Amygdala (tissue), 56 donors: ENCODE measurements around the gene RNF26.

Experiments used
- DNase-seq, 56 donors: peaks; one replicate each; lab custom pipeline; 2025; lab: John Stamatoyannopoulos, UW

The RNF26 gene

DNA sequence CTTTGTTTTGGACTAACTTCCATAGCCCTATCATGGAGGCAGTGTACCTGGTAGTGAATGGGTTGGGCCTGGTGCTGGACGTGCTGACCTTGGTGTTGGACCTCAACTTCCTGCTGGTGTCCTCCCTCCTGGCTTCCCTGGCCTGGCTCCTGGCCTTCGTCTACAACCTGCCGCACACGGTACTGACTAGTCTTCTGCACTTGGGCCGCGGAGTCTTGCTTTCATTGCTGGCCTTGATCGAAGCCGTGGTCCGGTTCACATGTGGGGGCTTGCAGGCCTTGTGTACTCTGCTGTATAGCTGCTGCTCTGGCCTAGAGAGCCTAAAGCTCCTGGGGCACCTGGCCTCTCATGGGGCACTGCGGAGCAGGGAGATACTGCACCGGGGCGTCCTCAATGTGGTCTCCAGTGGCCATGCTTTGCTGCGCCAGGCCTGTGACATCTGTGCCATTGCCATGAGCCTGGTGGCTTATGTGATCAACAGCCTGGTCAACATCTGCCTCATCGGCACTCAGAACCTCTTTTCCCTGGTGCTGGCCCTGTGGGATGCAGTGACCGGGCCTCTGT lies 846 bp downstream of the RNF26 start:
- no peak for DNase-seq

- peak in 21 of 56 donors; percentile 21 to 82 (median 36) for DNase-seq
These were observed 1.6 kb downstream of the RNF26 start for GRCh38 chr11:119335655-119336543.

GRCh38 chr11:119336744-119337469 lies 2.6 kb downstream of the RNF26 start:
- DNase-seq, result no peak

DNA sequence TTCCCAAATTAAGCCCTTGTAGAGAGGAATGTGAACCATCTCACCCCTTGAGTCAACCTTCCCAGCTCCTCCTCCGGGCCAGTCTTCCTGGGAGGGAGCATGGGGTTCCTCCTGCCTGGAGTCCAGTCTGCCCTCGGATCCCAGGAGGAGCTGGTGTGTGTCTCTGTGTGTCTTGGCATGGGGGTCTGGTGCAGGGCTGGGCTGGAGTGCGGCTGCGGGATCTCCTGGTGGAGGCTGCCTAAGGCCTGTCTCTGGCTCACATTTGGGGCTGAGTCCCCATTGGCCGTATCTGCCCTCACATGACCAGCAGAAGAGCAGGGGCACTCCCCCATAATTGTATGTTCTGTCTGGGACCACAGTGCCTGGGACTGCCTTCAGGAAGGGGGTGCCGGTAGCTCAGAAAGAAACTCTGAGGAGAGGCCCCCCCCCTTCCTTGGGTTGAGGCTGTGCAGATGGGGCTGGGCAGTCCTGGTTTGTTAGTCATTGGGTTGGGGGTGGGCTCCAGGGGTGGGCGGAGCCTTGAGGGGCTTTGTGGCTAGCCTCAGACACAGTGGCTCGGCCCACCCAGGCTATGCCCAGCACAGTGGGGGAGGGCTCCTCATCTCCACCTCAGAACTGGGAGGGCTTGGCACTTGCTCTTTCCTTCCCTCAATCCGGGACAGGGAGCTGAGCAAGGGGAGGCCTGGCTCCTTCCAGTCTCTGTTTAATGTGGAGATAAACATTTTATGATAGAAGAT lies 3.4 kb downstream of the RNF26 start:
- DNase-seq, result no peak

- peak in 41 of 56 donors; percentile 32 to 88 (median 62) for DNase-seq
These were observed 4.1 kb downstream of the RNF26 start for GRCh38 chr11:119338318-119338890.

DNA sequence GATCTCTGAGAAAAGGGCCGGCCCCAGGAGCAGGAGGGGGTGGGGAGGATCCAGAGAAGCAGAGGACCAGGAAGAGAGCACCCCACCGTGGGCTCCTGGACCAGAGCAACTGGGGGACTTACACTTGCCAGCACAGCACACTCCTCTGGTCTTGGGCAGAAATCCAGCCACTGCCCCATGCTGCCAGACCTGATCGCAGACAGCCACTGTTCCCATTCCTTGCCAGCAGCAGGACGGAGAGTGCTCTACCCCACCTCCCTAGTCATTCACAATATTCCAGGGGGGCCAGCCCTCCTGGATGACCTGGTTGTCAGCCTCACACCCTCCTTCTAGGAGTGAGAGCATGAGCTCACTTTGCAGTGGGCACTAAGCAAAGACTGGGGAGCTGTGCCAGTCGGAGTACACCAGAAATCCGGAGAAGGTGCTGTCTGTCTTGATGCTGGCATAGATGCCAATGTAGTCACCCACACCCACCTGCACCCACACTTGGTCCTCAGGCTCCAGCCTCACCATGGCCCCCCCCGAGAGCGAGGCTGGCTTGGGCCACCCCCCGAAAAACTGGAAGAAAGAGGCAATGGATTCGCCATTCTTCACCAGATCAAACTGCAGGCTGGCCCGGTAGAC lies 4.8 kb downstream of the RNF26 start:
- peak in 1 of 56 donors; percentile 34 for DNase-seq

DNA sequence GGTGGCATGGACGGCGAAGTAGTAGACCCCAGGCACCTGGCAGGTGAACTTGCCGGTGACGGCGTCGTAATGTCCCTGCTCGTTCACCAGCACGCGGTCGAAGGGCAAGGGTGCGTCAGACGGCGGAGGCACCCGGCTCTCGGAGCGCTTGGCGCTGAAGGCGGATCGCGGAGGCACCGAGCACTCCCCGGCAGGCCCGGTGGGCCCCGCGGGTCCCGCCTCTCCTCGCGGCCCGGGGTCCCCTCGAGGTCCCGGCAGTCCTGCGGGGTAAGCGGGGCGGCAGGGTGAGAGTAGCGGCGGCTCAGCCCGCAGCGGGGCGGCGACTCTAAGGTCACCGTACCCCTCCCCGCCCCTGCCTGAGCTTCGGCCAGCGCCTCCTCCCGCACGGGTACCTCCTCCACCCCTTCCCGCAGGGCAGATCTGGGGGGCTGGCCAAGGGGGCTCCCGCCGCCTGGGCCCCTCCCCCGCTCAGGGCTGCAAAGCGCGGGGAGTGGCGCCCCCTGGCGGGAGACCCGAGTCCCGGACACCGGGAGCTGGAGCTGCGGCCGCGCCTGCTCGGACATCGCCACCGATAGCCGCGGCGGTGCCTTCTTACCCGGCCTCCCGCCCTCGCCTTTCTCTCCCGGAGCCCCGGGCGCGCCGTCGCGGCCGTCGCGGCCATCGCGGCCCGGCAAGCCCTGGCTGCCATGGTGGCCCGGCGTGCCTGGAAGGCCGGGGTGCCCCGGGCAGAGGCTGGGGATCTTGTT lies 5.4 kb downstream of the RNF26 start:
- DNase-seq, result peak in 33 of 56 donors; percentile 41 to 86 (median 61)

DNA sequence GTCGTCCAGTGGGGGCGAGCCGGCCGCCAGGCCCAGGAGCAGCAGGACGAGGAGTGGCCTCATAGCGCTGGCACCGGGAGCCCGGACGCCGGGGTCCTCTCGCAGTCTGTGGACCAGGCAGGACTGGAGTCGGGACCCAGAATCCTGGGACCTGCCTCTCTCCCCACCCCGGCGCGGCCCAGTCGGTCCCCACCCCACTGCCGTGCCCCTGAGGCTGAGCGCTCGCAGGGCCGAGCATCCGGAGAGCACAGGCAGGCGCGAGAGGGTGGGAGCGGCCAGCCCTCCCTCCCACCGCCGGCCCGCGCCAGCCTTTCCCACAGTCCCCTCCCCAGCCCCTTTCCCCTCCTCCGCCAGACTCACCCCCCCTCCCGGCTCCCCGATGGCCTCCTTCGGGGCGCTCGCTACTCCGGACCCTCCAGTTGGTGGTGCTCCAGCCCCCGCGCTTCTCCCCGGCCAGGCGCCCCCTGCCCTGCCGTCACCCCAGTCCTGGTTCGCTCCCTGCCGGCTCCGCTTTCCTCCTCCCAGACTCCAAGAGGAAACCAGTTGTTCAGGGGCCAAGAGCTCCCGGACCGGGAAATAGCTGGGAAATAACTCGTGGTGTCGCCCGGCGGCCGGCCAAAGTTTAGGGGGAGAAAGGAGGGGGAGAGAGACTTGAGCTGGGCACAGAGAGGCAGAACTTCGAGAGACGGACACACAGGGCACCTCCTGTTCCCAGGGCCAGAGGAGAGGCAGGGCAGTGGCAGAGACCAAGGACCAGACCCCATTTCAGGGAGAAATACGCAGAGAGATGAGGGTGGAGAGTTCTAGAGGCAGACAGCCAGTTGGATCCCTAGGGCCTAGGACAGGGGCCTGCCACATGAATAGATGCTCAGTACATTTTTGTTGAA lies 6.3 kb downstream of the RNF26 start, which contains the start of gene C1QTNF5:
Gene C1QTNF5, minus strand, starts transcription at position 549 of the 887 bp plus-strand sequence. Its CDS starts 486 bp downstream, at position 63.
- peak in 38 of 56 donors; percentile 43 to 79 (median 66) for DNase-seq

GRCh38 chr11:119341222-119342022 lies 7.1 kb downstream of the RNF26 start:
- DNase-seq, result peak in 4 of 56 donors; percentile 39 to 53 (median 50)

DNA sequence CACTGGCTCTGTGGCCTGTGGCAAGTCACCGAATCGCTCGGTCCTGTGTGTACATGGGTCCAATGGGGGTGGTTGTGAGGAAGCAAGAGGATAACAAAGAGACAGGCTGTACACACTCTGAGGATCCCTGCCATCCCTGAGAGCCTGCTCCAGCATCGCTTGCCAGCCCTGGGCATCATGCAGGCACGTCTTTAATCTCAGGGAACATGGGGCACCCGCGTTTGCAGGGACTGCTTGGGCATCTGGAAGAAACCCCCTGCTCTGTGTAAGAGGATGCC lies 7.6 kb downstream of the RNF26 start:
- no peak for DNase-seq

GRCh38 chr11:119342362-119343130 lies 8.2 kb downstream of the RNF26 start:
- DNase-seq, result no peak

DNA sequence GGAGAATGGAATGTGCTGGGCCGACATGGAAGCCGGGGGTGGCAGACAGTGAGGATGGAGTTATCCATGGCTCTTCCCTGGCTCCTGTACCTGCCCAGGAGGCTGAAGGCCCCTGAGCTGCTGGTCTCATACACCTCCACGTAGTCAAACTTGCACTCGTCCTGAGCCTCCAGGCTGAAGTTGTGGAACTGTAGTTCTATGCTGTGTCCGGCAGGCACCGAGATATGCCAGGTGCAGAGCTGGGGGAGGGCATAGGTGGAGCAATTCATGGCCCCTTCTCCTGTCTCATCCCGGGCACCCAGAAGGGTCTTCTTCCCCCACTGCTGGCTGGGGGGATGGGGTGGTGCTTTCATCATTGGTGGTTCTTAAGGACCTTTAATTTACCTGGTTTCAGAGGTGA lies 9.4 kb downstream of the RNF26 start:
- no peak for DNase-seq

DNA sequence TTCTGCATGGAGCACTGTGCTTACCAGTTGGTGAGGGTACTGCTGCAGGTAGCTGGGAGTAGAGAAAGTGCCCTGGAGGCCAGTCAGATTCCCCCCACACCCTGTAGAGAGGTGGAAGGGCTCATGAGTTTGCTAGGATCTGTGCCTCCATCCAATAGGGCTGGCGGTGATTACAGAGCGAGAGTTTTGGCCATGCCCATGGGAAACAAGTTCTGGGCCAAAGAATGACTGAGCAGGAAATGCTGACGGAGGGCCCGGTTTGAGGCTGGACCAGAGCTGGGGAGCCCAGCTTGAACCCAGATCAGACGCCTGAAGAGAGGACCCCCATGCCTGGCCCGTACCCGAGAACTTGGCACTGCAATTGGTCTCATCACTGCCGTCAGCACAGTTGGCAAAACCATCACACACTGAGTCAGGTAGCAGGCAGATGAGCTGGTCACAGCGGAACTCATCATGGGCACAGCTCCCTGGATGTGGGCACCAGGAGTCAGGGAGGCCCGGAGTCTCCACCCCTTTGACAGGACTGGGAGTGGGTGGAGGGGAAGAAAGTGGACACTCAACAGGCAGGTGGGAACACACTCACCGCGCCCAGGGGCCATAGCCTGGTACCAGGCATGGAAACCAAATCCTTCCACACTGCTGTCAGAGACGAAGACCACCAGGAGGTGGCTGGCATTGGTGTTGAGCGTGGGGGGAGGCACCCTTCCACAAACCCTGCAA lies 10.1 kb downstream of the RNF26 start:
- DNase-seq, result no peak

DNA sequence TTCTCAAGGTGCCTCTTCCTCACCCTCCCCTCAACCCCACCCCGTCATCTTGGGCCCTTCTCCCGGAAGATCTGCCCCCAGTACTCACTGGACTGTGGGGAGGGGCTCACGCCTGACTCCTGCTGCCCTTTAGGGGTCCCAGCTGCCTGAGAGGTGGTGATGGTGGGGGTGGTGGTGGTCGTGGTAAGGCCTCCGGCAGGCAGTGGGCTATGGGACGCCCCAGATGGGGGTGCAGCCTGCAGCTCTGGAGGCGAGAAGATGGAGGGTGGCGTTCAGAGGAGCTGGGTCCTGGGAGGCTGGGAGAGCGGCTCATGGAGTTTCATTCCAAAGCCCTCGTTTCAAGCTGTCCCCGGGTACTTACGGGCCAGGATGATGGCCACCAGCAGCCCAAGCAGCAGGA lies 11.4 kb downstream of the RNF26 start:
- DNase-seq, result no peak

DNA sequence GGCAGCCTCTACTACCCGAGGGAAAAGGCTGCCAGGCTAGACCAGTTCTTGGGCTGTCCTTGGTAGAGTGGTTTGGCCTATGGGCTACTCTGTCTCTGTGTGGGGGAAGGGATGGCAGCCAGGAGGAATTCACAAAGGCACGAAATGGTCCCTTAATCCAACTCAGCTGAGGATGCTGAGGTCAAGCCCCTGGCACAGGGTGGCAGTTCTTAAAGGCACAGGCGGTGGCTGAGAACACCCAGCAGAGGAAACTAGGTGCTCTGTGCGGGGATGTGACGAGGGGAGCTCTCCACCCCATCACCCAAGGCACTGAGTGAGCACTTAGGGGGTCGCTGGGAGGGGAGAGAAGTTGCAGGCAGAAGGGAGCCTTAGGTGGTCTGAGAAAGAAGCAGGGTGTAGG lies 12.3 kb downstream of the RNF26 start, which contains the start of gene MFRP:
Gene MFRP, minus strand, starts transcription at position 101 of the 400 bp plus-strand sequence. CDS start 192 bp downstream, outside the sequence.
- DNase-seq, result no peak

DNA sequence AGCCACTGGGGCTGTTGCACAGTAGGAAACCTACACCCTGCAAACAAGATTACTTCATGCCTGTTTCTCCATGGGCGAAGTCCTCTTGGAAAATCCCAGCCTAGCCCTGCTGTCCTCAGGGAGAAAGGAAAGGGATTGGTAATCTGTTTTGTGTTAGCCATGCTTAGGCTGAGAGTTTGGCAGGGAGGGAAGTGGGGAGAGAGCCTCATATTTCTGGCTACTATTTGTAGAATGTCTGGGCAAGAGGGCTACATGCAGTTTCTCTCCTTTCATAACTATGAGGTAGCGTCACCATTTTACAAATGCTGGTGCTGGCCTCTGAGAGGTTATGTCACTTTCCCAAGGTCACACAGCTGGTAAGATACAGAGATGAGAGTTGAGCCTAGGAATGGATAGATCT lies 12.9 kb downstream of the RNF26 start:
- DNase-seq, result no peak
